Neural progenitor cell (in vitro differentiated cells): ENCODE results near the gene SSTR5. TPM values are rescaled to one million over a fixed set of nuclear protein-coding genes. Genes with fewer than 3 reads are reported as not detected.
A peak's percentile ranks its signal among the peaks of the same experiment; 100 is the strongest.

Experiments
- DNase-seq: peaks from one replicate; pipeline ENCODE4 v3.0.0-alpha.2; 2016; ENCODE audit warnings: low spot score
- H2AFZ ChIP-seq: fragments of 200-600 bp; sonication (generic); replicated peaks from 2 replicates; pipeline ENCODE4 v1.6.1; 2016; ENCODE audit warnings: antibody characterized with exemption
- H3F3A ChIP-seq: fragments of 200-600 bp; sonication (generic); 2 replicates; pipeline ENCODE4 v1.6.1; 2016; ENCODE audit warnings: antibody characterized with exemption, low read depth
- H3K27ac ChIP-seq: fragments of 200-600 bp; sonication (generic); 2 replicates; pipeline ENCODE4 v1.5.1; 2016; ENCODE audit warnings: mild to moderate bottlenecking
- H3K27me3 ChIP-seq: fragments of 200-600 bp; sonication (generic); 2 replicates; pipeline ENCODE4 v1.6.1; 2016; ENCODE audit warnings: mild to moderate bottlenecking, moderate library complexity
- H3K36me3 ChIP-seq: fragments of 200-600 bp; sonication (generic); 2 replicates; pipeline ENCODE4 v1.5.1; 2016
- H3K4me1 ChIP-seq: fragments of 200-600 bp; sonication (generic); 2 replicates; pipeline ENCODE4 v1.6.1; 2016; ENCODE audit warnings: mixed run types
- H3K4me2 ChIP-seq: fragments of 200-600 bp; sonication (generic); 2 replicates; pipeline ENCODE4 v1.6.1; 2016
- H3K4me3 ChIP-seq: fragments of 200-600 bp; sonication (generic); 2 replicates; pipeline ENCODE4 v1.5.1; 2016
- H3K79me2 ChIP-seq: fragments of 200-600 bp; sonication (generic); 2 replicates; pipeline ENCODE4 v1.6.1; 2016; ENCODE audit warnings: low read depth
- H3K9ac ChIP-seq: fragments of 200-600 bp; sonication (generic); 2 replicates; pipeline ENCODE4 v1.6.1; 2016
- H3K9me3 ChIP-seq: fragments of 200-600 bp; sonication (generic); 2 replicates; pipeline ENCODE4 v1.5.1; 2016; ENCODE audit warnings: low read depth
- H4K20me1 ChIP-seq: fragments of 200-600 bp; sonication (generic); 2 replicates; pipeline ENCODE4 v1.6.1; 2016; ENCODE audit warnings: low read depth
- H3K27ac Mint-ChIP-seq: 3 replicates; pipeline ENCODE4 v1.8.0; 2021; ENCODE audit warnings: mixed read lengths
- H3K27me3 Mint-ChIP-seq: 2 replicates; pipeline ENCODE4 v1.8.0; 2022; ENCODE audit warnings: low read depth, mild to moderate bottlenecking, inconsistent platforms, moderate library complexity, mixed read lengths; ENCODE audit not compliant: insufficient read depth
- H3K36me3 Mint-ChIP-seq: 3 replicates; pipeline ENCODE4 v1.8.0; 2021; ENCODE audit warnings: mixed read lengths
- H3K4me1 Mint-ChIP-seq: 3 replicates; pipeline ENCODE4 v1.8.0; 2021; ENCODE audit warnings: mixed read lengths
- H3K4me3 Mint-ChIP-seq: 3 replicates; pipeline ENCODE4 v1.8.0; 2021; ENCODE audit warnings: mild to moderate bottlenecking, moderate library complexity, mixed read lengths
- H3K9me3 Mint-ChIP-seq: 3 replicates; pipeline ENCODE4 v1.8.0; 2020; ENCODE audit warnings: mixed read lengths
- EZH2 ChIP-seq: fragments of 200-600 bp; sonication (generic); IDR thresholded peaks from 2 replicates; pipeline ENCODE4 v1.6.1; 2017; ENCODE audit warnings: antibody characterized with exemption, mild to moderate bottlenecking, moderate library complexity
- EZH2phosphoT487 ChIP-seq: fragments of 200-600 bp; sonication (generic); IDR thresholded peaks from 2 replicates; pipeline ENCODE4 v1.6.1; 2017; ENCODE audit warnings: antibody characterized with exemption
- total RNA-seq: library from RNA; depleted of rRNA; stranded (reverse); fragments of >200 nt; gene quantifications from 2 replicates; pipeline ENCODE4 v1.2.3, GENCODE V29; 2015; ENCODE audit warnings: low replicate concordance
- TF ChIP-seq, protein P1 (sequence below): fragments of 200-600 bp; sonication (generic); IDR thresholded peaks from 2 replicates; pipeline ENCODE4 v1.5.1; 2017; ENCODE audit warnings: antibody characterized with exemption, mild to moderate bottlenecking

SSTR5 gene
- total RNA-seq, 1 donor from 2014 or later = not detected

DNA sequence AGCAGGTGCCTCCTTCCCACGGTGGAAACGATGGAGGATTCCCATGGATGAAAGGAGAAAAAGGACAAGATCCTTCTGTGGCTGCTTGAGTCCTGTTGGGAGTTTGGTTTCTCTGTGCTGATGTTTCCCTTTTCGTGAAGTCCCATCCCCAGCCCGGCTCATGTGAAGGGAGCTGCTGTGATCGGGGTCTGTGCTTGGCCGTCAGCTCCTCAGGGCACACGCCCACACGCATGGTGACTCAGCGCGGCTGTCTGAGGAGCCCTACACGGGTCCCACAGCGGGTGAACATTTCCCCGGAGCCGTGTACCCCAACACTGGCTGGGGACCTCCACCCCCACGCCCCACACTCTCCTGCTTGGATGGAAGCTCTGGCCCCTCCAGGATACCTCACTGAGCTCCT is 44.5 kb upstream of the SSTR5 start:
- H3F3A ChIP-seq = no peaks in the 10 kb centered on the region
- no peak for TF ChIP-seq EZH2
- TF ChIP-seq, protein P1, sequence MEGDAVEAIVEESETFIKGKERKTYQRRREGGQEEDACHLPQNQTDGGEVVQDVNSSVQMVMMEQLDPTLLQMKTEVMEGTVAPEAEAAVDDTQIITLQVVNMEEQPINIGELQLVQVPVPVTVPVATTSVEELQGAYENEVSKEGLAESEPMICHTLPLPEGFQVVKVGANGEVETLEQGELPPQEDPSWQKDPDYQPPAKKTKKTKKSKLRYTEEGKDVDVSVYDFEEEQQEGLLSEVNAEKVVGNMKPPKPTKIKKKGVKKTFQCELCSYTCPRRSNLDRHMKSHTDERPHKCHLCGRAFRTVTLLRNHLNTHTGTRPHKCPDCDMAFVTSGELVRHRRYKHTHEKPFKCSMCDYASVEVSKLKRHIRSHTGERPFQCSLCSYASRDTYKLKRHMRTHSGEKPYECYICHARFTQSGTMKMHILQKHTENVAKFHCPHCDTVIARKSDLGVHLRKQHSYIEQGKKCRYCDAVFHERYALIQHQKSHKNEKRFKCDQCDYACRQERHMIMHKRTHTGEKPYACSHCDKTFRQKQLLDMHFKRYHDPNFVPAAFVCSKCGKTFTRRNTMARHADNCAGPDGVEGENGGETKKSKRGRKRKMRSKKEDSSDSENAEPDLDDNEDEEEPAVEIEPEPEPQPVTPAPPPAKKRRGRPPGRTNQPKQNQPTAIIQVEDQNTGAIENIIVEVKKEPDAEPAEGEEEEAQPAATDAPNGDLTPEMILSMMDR = no peak
- no peak for TF ChIP-seq EZH2phosphoT487
- H3K36me3 Mint-ChIP-seq = no peaks in the 10 kb centered on the region
- no peaks in the 10 kb centered on the region for H4K20me1 ChIP-seq
- no peaks in the 10 kb centered on the region for H3K79me2 ChIP-seq
- peak overlapping the region; percentile 66 for H3K27ac Mint-ChIP-seq
- DNase-seq = no peak
- H3K4me2 ChIP-seq = no peak overlapping the region
- no peak overlapping the region for H3K27ac ChIP-seq
- H3K4me1 ChIP-seq = no peaks in the 10 kb centered on the region
- no peak overlapping the region for H2AFZ ChIP-seq
- H3K9me3 Mint-ChIP-seq = no peaks in the 10 kb centered on the region
- no peak overlapping the region for H3K4me3 ChIP-seq
- H3K36me3 ChIP-seq = no peaks in the 10 kb centered on the region
- H3K27me3 ChIP-seq = no peaks in the 10 kb centered on the region
- H3K4me1 Mint-ChIP-seq = peaks cover 33% of the 10 kb centered on the region
- H3K9me3 ChIP-seq = no peaks in the 10 kb centered on the region
- peaks cover 6% of the 10 kb centered on the region for H3K27me3 Mint-ChIP-seq
- H3K9ac ChIP-seq = no peak overlapping the region
- H3K4me3 Mint-ChIP-seq = no peak overlapping the region

DNA sequence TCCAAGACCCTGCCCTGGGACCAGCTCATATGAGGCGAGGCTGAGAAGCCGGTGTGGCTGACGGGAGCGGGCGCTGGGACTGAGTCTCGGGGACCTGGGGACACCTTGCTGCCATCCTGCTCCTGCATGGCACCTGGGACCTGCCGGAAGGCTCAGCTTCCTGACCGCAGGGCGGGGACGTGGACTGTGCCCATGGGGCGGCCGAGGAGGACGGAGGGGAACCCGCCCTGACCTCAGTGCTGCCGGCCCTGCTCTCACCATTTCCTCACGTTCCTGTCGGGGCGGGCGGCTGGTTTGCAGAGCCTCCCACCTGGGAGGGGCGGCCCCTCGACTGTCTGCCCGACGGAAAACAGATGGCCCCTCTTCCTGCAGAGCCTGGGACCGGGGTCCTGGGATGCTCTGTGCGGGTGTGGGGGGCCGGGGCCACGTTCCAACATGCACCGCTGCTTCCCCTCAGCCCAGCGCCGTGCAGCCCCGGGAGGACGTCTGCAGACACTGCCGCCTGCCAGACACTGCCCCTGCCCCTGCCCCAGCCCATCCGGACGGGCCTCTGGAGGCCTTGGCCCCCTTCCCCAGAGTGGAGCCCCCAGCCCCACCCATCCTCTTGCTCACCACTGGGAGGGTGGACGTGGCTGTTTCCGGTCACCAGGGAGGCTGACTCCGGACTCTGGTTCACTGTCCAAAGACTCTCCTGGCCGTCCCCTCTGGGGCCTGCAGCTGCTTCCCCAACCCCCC is 43.9 kb upstream of the SSTR5 start:
- Histone ChIP-seq H2AFZ (no peak overlapping the region), H3K4me2 (no peak overlapping the region), H3F3A (no peaks in the 10 kb centered on the region), H3K4me1 (no peaks in the 10 kb centered on the region), H3K9ac (no peak overlapping the region), H3K27me3 (no peaks in the 10 kb centered on the region), H4K20me1 (no peaks in the 10 kb centered on the region), H3K79me2 (no peaks in the 10 kb centered on the region), H3K36me3 (no peaks in the 10 kb centered on the region), H3K9me3 (no peaks in the 10 kb centered on the region), H3K4me3 (no peak overlapping the region), H3K27ac (no peak overlapping the region)
- peaks cover 6% of the 10 kb centered on the region for H3K27me3 Mint-ChIP-seq
- no peak for DNase-seq
- no peak overlapping the region for H3K4me3 Mint-ChIP-seq
- peak overlapping the region; percentile 66 for H3K27ac Mint-ChIP-seq
- no peaks in the 10 kb centered on the region for H3K36me3 Mint-ChIP-seq
- TF ChIP-seq, protein P1 = no peak
- TF ChIP-seq EZH2 (no peak), EZH2phosphoT487 (no peak)
- no peaks in the 10 kb centered on the region for H3K9me3 Mint-ChIP-seq
- H3K4me1 Mint-ChIP-seq = peaks cover 33% of the 10 kb centered on the region

DNA sequence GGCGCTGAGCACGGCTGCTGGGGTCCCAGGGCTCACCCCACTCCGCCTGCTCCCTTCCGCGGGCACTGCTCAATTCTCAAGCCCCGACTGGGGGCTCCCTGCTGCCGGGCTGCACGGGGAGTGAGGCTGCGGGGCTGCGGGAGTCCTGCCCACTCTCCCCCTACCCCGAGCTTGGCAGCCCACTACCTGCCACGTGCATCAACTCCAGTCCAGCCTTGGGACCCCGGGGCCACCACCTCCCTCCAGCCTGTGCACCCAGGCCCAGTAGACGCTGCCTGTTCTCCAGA is 43.3 kb upstream of the SSTR5 start:
- Histone ChIP-seq H3K4me2 (no peak overlapping the region), H3K36me3 (no peaks in the 10 kb centered on the region), H3K4me1 (no peaks in the 10 kb centered on the region), H4K20me1 (no peaks in the 10 kb centered on the region), H3K79me2 (no peaks in the 10 kb centered on the region), H3K27me3 (no peaks in the 10 kb centered on the region), H3K9me3 (no peaks in the 10 kb centered on the region), H3F3A (no peaks in the 10 kb centered on the region), H3K27ac (no peak overlapping the region), H3K4me3 (no peak overlapping the region), H3K9ac (no peak overlapping the region), H2AFZ (no peak overlapping the region)
- Mint-ChIP-seq H3K4me1 (peaks cover 33% of the 10 kb centered on the region), H3K4me3 (no peak overlapping the region), H3K9me3 (no peaks in the 10 kb centered on the region), H3K27ac (peak overlapping the region; percentile 81), H3K27me3 (peaks cover 4% of the 10 kb centered on the region), H3K36me3 (no peaks in the 10 kb centered on the region)
- TF ChIP-seq EZH2phosphoT487 (no peak), EZH2 (no peak)
- TF ChIP-seq, protein P1 = no peak
- DNase-seq = no peak
